Measurements from ENCODE around the gene MSMO1.
A peak's percentile ranks its signal among the peaks of the same experiment; 100 is the strongest.

The MSMO1 gene

DNA sequence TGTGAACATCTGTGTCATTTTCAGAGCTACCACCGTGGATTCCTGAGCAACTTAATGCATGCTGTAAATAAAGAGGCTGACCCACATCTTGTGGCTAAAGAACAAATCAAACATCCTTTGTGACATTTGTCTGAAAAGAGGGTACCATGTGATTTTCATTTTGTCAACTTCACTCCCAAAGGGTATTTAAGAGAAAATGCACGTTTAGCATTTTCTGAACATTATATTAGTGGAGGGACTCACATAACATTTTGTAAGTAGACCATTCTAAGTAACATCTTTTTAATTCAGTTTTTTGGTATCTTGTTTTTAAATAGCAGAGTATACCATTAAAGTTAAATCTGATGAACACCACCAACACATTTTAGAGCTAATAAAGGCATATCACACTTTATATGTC is 34.3 kb downstream of the MSMO1 start:
- no peak for DNase-seq

- DNase-seq, result no peak
Measured at GRCh38 chr4:165364452-165365080, 37.1 kb downstream of the MSMO1 start.

GRCh38 chr4:165367040-165367439 is 39.6 kb downstream of the MSMO1 start:
- DNase-seq, result no peak

- no peak for DNase-seq
Measured at GRCh38 chr4:165368114-165368513, 40.6 kb downstream of the MSMO1 start.

GRCh38 chr4:165368567-165368966 is 41.1 kb downstream of the MSMO1 start:
- DNase-seq, result no peak

DNA sequence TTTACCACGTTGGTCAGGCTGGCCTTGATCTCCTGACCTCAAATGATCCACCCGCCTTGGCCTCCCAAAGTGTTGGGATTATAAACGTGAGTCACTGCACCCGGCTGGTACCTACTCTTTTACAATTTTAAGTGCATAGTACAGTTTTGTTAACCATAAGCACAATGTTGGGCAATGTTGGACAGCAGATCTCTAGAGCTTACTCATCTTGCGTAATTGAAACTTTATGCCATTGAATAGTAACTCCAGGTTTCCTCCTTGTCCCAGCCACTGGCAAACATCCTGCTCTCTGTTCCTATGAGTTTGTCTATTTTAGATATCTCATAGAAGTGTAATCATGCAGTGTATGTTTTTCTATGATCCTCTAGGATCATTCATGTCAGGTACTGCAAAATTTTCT is 42.1 kb downstream of the MSMO1 start:
- no peak for DNase-seq

DNA sequence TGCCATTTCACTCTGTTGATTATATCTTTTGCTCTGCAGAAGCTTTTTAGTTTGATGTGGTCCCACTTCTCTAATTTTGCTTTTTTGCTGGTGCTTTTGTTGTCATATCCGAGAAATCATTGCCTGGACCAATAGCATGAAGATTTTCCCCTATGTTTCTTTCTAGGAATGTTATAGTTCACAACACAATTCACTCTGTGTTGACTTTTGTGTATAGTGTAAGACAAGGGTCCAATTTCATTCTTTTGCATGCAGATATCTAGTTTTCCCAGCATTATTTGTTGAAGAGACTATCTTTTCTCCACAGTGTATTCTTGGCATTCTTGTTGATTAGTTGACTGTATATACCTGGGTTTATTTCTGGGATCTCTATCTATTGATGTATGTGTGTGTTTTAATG is 43.1 kb downstream of the MSMO1 start:
- DNase-seq, result no peak

GRCh38 chr4:165375465-165375864 is 48.0 kb downstream of the MSMO1 start:
- DNase-seq, result no peak

DNA sequence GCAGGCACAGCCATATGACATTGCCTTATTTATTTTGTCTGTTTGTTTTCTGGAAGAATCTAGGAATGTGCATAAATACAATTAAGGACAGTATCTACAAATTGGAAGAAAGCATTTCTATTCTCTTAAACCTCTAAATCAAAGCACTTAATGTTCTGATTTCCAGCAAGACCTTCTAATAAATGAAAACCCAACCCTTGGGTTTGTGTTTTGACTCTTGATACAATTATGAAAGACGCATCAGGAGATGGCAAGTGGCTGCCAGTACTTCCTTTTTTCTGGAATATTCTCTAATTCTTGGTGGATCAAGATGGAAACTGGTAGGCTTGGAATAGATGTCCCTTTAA is 50.9 kb downstream of the MSMO1 start:
- DNase-seq, result no peak

DNA sequence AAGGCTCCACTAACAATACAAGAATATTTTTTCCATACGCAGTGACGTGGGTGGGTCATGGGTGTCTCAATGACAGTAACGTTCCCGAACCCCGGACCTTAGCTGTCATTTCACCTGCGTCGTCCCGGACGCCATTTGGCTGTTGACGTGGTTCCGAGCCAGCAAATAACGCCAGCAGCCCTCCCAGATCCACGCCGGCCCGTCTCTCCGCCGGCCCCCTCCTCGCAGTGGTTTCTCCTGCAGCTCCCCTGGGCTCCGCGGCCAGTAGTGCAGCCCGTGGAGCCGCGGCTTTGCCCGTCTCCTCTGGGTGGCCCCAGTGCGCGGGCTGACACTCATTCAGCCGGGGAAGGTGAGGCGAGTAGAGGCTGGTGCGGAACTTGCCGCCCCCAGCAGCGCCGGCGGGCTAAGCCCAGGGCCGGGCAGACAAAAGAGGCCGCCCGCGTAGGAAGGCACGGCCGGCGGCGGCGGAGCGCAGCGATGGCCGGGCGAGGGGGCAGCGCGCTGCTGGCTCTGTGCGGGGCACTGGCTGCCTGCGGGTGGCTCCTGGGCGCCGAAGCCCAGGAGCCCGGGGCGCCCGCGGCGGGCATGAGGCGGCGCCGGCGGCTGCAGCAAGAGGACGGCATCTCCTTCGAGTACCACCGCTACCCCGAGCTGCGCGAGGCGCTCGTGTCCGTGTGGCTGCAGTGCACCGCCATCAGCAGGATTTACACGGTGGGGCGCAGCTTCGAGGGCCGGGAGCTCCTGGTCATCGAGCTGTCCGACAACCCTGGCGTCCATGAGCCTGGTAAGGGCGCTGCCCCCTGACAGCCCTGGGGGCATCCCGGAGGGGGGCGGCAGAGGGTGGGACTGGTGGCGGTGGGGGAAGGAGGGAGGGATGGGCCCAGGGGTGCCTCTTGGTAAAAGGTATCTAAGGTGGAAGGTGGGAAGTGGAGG is 51.5 kb downstream of the MSMO1 start, which contains the start of gene CPE:
Gene CPE (plus strand): TSS at position 264 of the 933 bp plus-strand sequence. CDS start 214 bp downstream, at position 478.
- peak; percentile 57 for DNase-seq

GRCh38 chr4:165379678-165380064 is 52.2 kb downstream of the MSMO1 start:
- DNase-seq, result no peak

DNA sequence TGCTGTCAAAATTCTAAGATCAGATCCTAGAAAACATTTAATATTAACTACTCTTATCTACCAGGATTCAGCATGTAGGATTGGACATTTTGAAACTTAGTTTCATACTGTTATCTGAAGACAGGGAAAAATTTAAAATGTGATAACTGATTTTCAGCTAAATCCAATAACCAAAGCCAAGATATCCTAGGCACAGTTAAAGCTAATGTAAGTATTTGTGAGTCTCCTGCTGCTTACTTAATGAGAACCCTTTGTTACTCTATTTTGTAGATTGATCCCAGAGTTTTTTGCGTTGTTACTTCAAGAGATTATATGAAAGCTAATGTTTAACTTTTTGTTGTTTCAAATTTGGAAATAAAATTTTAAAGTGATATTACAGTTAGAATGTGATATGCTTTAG is 53.3 kb downstream of the MSMO1 start:
- DNase-seq, result no peak

- no peak for DNase-seq
Measured at GRCh38 chr4:165381821-165382373, 54.4 kb downstream of the MSMO1 start.

GRCh38 chr4:165382640-165383039 is 55.2 kb downstream of the MSMO1 start:
- DNase-seq, result no peak

DNA sequence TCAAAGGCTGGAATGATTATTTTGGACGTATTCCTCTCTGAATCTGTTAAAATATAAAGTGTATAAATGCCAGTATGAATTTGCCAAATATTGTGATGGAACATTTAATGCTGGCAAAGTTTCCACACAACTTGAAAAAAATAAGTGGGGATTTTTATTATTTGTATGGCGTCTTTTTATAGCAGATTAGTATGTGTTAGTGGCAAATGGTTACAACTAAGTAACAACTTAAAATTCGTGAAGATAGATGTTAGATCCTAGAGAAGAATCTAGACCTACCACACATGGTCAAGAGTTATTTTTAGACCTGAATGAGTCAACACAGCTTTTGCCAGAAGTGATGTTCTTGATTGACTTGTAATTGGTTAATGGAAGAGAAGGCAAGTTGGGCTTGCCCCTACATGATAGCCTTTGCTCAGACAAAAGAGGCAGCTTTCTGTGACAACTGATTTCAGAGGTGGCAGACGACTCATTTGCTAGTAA is 56.2 kb downstream of the MSMO1 start:
- DNase-seq, result no peak

GRCh38 chr4:165384186-165384585 is 56.7 kb downstream of the MSMO1 start:
- no peak for DNase-seq

DNA sequence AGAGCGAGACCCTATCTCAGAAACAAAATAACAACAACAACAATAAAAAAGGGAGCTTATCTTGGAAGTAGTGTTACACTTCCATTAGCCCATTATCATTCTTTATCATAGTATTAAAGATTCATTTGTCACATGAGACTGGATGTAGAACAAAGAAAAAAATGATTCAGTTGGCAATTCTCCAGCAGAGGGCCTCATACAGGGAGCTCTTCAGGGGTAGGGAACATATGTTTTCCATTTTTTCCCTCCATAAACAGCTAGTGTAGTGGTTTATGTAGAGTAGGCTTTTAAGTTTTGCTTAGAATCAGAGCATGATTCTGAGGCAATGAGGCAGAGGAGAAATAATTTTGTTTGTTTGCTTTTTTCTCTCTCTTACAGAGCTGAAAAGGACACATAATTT is 57.1 kb downstream of the MSMO1 start:
- DNase-seq, result no peak

DNA sequence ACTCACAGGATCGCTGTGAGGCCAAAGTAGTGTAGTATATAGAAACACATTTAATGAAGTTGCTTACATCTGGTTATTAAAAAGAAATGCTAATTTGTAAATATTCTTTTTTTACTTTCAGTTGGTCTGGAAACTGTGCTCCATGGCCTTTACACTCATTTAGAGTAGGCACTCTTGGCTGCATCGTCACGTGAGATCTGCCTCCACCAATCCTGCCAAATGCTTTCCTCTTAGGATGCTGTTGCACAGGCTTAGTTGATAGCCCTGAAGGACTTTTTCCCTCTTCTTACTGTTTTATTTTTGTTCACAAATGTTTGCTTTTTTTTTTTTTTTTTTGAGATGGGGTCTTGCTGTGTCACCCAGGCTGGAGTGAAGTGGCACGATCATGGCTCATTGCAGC is 57.7 kb downstream of the MSMO1 start:
- no peak for DNase-seq

- no peak for DNase-seq
Measured at GRCh38 chr4:165386328-165386727, 58.9 kb downstream of the MSMO1 start.

GRCh38 chr4:165388756-165389155 is 61.3 kb downstream of the MSMO1 start:
- DNase-seq, result no peak
